T-helper 2 cell treated with Interferon-gamma antibody and Interleukin-4, amounts not matched to agents 5 μg/mL and 100 μg/mL, for 36 hours (primary cell): Measurements from ENCODE around the gene TLL2.

Experiments used
- DNase-seq: peaks from one replicate; pipeline ENCODE4 v3.0.0; 2021; ENCODE audit warnings: low spot score
- H3K27ac Mint-ChIP-seq: one replicate; pipeline ENCODE4 v1.8.0; 2021; ENCODE audit warnings: mild to moderate bottlenecking, mixed read lengths
- H3K27me3 Mint-ChIP-seq: one replicate; pipeline ENCODE4 v1.8.0; 2021; ENCODE audit warnings: low read depth, mixed read lengths
- H3K36me3 Mint-ChIP-seq: one replicate; pipeline ENCODE4 v1.8.0; 2021; ENCODE audit warnings: low read depth, mixed read lengths
- H3K4me1 Mint-ChIP-seq: one replicate; pipeline ENCODE4 v1.8.0; 2021; ENCODE audit warnings: low read depth, mixed read lengths
- H3K4me3 Mint-ChIP-seq: one replicate; pipeline ENCODE4 v1.8.0; 2022; ENCODE audit warnings: mild to moderate bottlenecking, moderate library complexity, mixed read lengths
- H3K9me3 Mint-ChIP-seq: one replicate; pipeline ENCODE4 v1.8.0; 2021; ENCODE audit warnings: mixed read lengths

The TLL2 gene

DNA sequence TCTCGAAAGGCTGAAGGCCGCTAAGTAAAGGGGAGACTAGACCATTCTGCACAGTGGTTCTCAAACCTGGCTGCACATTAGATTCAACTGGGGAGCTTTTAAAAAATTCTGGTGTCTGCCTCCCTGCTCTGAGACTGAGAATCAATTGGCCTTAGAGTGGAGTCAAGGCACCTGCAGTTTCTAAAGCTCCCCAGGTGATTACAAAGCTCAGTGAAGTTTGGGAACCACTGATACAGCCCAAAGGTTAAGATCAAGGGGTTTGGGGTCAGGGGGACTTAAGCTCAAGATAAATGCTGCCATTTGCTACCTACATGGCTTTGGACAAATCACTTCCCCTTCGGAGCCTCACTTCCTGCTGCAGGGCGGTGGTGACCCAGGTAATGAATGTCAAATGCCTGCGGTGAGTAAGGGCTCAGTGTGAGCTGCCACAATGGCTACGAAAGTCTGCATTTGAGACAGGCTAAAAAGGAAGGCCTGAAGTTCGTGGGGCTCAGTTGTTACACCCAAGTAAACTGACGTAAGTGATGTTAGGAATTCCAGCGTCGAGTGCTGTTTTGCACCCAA is 72.3 kb downstream of the TLL2 start:
- no peaks in the 10 kb centered on the region for H3K9me3 Mint-ChIP-seq
- peaks cover 2% of the 10 kb centered on the region for H3K27me3 Mint-ChIP-seq

DNA sequence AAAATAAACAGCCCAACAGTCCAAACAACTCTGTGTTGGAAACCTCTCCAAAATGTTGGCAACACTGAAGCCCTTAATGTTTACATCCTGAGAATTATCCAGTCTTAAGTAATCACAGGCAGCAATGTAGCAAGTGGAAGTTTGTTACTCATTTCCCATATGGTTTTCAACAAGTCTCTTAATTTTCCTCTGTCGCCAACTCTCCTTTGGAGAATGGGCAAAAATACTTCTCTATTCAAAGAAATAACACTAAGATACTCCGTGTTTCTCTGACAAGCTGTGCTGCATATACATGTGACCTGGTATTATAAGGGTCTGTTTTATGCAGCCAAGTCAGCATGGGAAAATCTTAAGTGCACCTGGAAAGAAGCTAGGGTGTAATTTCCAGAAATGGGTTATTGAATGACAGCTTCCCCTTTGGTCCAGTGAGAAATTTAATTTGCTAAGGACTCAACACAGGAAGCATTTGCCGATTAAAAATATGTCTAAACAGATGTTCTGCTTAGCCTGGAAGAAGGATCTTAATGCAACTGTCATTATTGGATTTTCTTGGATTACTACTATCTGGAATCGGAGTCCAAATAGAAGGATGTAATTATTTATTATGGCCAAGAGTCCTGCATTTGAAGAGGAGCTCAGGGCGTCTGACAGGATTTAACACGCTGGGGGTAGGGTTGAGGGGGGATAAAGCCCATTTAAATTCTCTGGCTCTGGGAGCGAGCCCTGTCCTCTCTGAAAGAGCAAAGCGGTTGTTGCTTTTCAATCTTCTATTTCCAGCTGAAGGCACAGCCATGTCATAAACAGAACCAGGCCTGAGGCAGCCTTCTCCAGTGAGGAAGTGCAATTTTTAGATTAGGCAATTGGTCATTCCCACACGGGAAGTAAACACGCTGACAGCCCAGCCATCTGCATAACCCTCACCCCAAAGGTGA is 73.1 kb downstream of the TLL2 start:
- peaks cover 2% of the 10 kb centered on the region for H3K27me3 Mint-ChIP-seq
- no peaks in the 10 kb centered on the region for H3K4me1 Mint-ChIP-seq
- H3K27ac Mint-ChIP-seq, result no peak overlapping the region
- no peak for DNase-seq
- H3K9me3 Mint-ChIP-seq, result no peaks in the 10 kb centered on the region
- H3K4me3 Mint-ChIP-seq, result no peak overlapping the region
- no peaks in the 10 kb centered on the region for H3K36me3 Mint-ChIP-seq

More for the DNA sequence above, 72.3 kb downstream of the TLL2 start:
- no peak overlapping the region for H3K27ac Mint-ChIP-seq
- no peak for DNase-seq
- no peaks in the 10 kb centered on the region for H3K36me3 Mint-ChIP-seq
- no peaks in the 10 kb centered on the region for H3K4me1 Mint-ChIP-seq
- H3K4me3 Mint-ChIP-seq, result no peak overlapping the region

DNA sequence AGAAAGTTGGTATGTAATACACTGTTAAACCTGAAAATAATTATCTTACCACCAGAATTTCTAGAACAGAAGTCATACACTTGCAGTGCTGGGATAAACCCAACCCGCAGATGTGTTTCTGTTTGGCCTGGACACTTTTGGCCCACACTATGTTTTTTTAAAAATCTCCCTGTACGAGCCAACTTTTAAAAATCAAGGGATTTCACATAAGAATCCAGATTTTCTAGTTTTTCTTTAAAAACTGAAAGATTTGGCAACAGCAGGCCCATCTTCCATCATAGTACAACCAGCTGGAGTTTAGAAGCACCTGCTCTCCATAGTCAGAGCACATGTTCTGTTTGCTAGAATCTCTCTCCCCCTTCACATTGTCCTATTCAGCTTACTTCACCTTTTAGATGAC is 74.0 kb downstream of the TLL2 start:
- Mint-ChIP-seq H3K9me3 (no peaks in the 10 kb centered on the region), H3K27ac (no peak overlapping the region), H3K36me3 (no peaks in the 10 kb centered on the region), H3K4me1 (no peaks in the 10 kb centered on the region), H3K27me3 (peaks cover 6% of the 10 kb centered on the region), H3K4me3 (no peak overlapping the region)
- DNase-seq, result no peak

DNA sequence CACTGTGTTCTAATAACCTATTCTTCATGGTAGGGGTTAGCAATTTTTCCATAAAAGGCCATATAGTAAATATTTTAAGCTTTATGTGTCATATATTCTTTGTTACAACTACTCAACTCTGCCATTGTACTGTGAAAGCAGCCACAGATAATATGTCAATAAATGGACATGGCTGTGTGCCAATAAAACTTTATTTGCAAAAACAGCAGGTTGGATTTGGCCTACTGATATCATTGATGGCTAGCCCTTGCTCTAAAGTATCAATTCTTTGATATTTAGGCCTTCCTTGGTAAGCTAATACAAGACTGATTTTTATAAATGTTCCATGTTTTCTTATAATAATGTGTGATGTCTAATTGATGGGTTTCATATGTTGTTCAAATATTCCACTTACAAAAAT is 77.7 kb downstream of the TLL2 start:
- Mint-ChIP-seq H3K27ac (no peak overlapping the region), H3K9me3 (no peaks in the 10 kb centered on the region), H3K36me3 (no peaks in the 10 kb centered on the region), H3K27me3 (peaks cover 6% of the 10 kb centered on the region), H3K4me3 (no peak overlapping the region), H3K4me1 (no peaks in the 10 kb centered on the region)
- DNase-seq, result no peak

DNA sequence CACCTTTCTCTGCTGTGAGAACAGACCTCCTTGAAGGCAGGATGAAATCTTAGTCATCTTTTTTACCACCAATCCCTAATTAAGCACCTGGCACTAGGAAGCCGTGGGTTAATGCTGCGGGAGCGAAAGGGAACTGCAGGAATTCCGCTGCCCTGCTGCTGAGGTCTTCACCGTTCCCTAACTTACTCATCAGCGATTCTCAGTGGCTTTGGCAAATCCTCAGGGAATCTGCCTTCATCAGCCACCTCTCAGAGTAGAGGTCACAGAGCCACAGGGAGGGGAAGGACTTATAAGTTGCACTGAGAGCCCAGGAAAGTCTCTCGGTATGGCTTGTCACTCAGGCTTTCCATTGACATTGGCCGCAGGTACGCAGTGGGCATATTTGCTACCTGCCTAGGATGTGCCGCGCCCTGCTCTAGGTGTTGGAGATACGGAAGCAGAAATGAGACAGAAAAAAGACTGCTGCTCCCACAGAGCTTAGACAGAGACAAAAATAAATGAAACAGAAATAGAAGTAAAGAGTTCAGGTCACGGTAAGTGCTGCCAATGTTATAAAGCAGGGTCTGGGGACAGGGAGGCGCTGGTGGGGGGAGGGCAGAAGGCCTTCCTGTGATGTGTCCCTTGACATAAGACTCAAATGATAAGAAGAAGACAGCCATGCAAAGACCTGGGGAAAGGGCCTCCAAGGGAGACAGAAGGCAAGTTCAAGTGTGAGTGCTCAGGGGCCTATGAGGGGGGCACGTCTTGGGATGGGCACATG is 82.3 kb downstream of the TLL2 start:
- Mint-ChIP-seq H3K27me3 (peaks cover 19% of the 10 kb centered on the region), H3K36me3 (no peaks in the 10 kb centered on the region), H3K4me1 (no peaks in the 10 kb centered on the region), H3K27ac (no peak overlapping the region), H3K4me3 (no peak overlapping the region), H3K9me3 (no peaks in the 10 kb centered on the region)
- no peak for DNase-seq

DNA sequence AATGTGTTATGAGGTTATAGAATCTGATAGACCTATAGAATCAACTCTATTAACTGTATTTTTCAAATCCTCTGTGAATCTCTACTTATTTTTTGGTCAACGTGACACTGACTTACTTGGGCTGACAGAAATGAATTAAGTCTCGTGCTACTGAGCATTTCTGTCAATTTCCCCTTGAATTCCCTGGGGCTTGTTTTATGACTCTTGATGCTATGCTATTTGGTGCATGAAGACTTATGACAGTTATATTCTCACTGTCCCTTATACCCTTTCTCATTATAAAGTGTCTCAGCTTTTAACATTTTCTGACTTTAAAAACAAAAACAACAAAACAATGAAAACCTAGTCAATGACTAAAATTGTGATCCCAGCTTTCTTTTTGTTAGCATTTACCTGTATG is 86.4 kb downstream of the TLL2 start:
- Mint-ChIP-seq H3K36me3 (no peaks in the 10 kb centered on the region), H3K4me1 (no peaks in the 10 kb centered on the region), H3K4me3 (no peak overlapping the region), H3K9me3 (no peaks in the 10 kb centered on the region), H3K27ac (no peak overlapping the region), H3K27me3 (peaks cover 35% of the 10 kb centered on the region)
- no peak for DNase-seq

DNA sequence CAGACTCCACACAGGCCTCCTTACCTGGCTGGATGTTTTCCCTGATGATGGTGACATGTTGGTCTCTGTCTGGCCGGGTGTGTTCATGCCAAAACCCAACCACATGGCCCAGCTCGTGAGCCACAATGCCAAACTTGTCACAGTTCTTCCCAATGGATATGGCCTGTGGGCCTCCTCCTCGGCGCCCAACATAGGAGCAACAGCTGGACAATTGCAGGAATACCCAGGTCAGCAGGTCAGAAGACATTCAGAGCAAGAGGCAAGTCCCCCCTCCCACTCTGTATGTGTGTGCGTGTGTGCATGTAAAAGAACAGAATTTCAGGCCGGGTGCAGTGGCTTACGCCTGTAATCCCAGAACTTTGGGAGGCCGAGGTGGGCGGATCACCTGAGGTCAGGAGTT is 91.2 kb downstream of the TLL2 start:
- no peak overlapping the region for H3K27ac Mint-ChIP-seq
- H3K4me3 Mint-ChIP-seq, result no peak overlapping the region
- peaks cover 31% of the 10 kb centered on the region for H3K27me3 Mint-ChIP-seq
- no peaks in the 10 kb centered on the region for H3K4me1 Mint-ChIP-seq
- no peaks in the 10 kb centered on the region for H3K9me3 Mint-ChIP-seq
- H3K36me3 Mint-ChIP-seq, result no peaks in the 10 kb centered on the region
- DNase-seq, result no peak

DNA sequence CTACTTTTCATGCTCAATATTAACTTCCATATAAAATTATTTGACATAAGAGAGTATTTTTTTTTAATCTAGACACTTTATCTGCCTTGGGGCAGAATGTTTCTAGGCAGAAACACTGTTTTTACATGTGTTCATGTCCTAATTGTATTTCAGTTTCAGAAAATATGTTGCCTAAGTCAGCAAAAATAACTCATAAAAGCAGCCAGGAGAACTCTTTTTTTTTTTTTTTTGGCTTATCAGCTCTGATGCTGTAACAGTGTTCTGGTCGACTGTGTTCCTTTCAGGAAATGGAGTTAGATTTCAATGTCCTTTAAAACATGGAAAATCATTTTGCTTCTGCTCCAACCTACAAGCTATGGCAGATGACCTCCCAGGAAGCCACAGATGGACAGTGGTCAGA is 91.7 kb downstream of the TLL2 start:
- no peak for DNase-seq
- no peaks in the 10 kb centered on the region for H3K4me1 Mint-ChIP-seq
- H3K9me3 Mint-ChIP-seq, result no peaks in the 10 kb centered on the region
- no peaks in the 10 kb centered on the region for H3K36me3 Mint-ChIP-seq
- H3K4me3 Mint-ChIP-seq, result no peak overlapping the region
- peaks cover 27% of the 10 kb centered on the region for H3K27me3 Mint-ChIP-seq
- no peak overlapping the region for H3K27ac Mint-ChIP-seq

DNA sequence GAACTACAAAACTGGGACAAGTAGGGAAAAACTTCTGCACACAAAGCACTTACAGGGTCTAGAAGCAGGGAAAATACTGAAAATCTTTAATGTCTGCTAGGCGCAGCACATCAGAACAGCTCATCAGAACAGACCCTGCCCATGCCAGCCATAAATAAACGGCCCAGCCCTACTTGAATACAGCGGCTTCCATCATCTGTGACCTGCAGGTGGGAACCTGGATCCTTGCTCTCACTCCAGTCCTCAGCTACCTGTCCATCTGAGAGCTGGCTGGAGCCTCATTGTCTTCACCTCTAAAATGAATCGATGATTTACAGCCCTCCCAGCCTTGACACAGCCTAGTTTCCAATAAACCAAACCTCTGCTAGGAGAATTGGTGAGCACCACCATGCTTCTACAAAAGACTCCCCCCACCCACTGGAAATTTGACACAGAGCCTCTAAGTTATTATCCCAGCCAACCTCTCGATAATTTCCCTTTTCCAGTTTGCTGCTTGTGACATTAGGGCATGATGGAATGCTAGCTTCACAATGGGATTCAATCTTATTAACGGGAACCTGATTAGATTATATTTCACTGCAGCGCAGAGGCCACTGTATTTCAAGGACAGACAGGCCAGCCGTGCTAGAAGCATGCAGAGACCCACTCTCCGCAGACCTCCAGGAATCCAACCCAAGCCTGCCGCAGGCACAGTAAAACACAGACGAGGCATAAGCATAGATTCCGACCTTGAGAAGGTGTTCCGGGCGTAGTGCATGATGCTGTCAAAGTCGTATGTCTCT is 93.3 kb downstream of the TLL2 start:
- H3K36me3 Mint-ChIP-seq, result no peaks in the 10 kb centered on the region
- DNase-seq, result no peak
- no peaks in the 10 kb centered on the region for H3K4me1 Mint-ChIP-seq
- no peak overlapping the region for H3K4me3 Mint-ChIP-seq
- H3K27me3 Mint-ChIP-seq, result peaks cover 15% of the 10 kb centered on the region
- no peak overlapping the region for H3K27ac Mint-ChIP-seq
- no peaks in the 10 kb centered on the region for H3K9me3 Mint-ChIP-seq

DNA sequence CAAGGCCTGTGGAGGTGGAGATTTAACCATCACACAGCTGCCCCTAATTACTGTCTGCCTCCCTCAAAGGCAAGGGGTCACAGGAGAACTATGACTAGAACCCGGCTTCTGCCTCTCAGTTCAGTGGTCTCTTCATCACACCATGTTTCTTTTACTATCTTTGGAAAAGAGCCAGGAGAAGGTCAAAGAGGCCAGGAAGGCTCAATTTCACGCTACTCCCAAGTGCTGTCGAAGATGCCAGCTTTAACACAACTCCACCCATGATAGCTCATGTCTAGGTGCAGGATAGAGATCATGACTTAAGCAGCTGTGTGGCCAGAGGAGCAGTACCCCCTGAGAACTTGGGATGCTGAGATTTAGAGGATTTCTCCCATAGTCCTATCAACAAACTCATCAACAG is 94.4 kb downstream of the TLL2 start:
- Mint-ChIP-seq H3K27me3 (peaks cover 10% of the 10 kb centered on the region), H3K4me3 (no peak overlapping the region), H3K36me3 (no peaks in the 10 kb centered on the region), H3K9me3 (no peaks in the 10 kb centered on the region), H3K27ac (no peak overlapping the region), H3K4me1 (no peaks in the 10 kb centered on the region)
- DNase-seq, result no peak

DNA sequence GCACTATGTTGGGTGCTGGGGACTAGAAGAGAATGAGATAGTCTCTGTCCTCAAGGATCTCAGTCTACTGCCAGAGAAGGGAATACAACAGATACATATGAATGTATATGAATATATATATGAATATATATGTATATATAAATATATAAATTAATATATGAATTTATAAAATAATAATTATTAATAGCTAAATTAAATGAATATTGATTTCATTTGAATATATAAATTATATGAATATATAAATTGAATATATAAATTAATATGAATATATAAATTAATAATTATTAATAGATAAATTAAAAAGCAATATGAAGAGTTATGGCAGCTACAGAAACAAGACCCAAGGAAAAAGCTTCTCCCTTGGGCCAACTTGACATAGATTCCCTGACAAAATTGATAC is 95.1 kb downstream of the TLL2 start:
- Mint-ChIP-seq H3K27me3 (peaks cover 4% of the 10 kb centered on the region), H3K4me1 (no peaks in the 10 kb centered on the region)

DNA sequence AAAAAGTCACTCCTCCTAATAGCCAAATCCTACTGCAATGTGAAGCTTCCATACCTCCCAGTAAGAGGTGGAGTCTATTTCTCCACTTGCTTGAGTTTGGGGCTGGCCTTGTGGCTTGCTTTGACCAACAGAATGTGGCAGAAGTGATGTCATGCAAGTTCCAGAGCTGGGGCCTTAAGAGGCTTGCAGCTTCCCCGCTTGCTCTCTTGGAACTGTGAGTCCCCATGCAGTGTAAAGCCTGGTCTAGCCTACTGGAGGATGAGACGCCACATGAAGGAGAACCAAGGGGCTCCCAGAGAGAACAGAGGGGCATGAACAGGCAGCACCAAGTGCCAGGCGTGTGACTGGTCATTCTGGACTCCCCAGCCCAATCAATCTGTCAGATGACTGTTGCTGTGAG is 96.3 kb downstream of the TLL2 start:
- no peak for DNase-seq
- H3K4me1 Mint-ChIP-seq, result no peaks in the 10 kb centered on the region
- H3K36me3 Mint-ChIP-seq, result no peaks in the 10 kb centered on the region
- H3K9me3 Mint-ChIP-seq, result no peaks in the 10 kb centered on the region
- no peak overlapping the region for H3K4me3 Mint-ChIP-seq
- H3K27ac Mint-ChIP-seq, result no peak overlapping the region
- peaks cover 5% of the 10 kb centered on the region for H3K27me3 Mint-ChIP-seq

More for the DNA sequence above, 95.1 kb downstream of the TLL2 start:
- H3K36me3 Mint-ChIP-seq, result no peaks in the 10 kb centered on the region
- no peak overlapping the region for H3K27ac Mint-ChIP-seq
- no peaks in the 10 kb centered on the region for H3K9me3 Mint-ChIP-seq
- no peak overlapping the region for H3K4me3 Mint-ChIP-seq
- no peak for DNase-seq

DNA sequence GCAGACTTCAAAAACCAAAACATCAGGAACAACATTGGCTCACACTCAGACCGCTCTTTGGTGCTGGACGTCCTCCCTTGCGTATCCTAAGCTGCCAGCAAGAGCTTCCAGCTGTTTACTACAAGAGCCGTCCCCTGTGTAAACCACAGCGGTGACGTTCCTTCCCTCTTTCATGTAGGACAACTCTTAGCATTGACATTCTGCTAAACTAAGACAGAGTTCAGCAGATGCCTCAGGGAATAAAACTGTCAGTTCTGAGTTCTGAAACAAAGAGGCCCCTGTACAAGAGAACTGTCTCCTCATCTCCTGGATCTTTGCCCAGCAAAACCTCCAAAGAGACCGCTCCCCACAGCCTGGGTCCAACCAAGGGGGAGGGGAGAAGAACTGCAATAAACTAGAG is 97.1 kb downstream of the TLL2 start:
- Mint-ChIP-seq H3K4me1 (no peaks in the 10 kb centered on the region), H3K4me3 (no peak overlapping the region), H3K27ac (no peak overlapping the region), H3K9me3 (no peaks in the 10 kb centered on the region), H3K36me3 (no peaks in the 10 kb centered on the region), H3K27me3 (peaks cover 5% of the 10 kb centered on the region)
- DNase-seq, result no peak
